OCI-LY3 (cell line): ENCODE data around the gene YWHAQ.

Experiments
- EZH2phosphoT487 ChIP-seq: fragments of 200-600 bp; shearing (Covaris generic); IDR thresholded peaks from 2 replicates; pipeline ENCODE4 v1.6.1; 2018; ENCODE audit warnings: antibody characterized with exemption, mixed run types, low read depth
- TF ChIP-seq, protein P1 (sequence below): fragments of 200-600, 300-600 bp; sonication (generic); IDR thresholded peaks from 2 replicates; pipeline ENCODE4 v1.5.1; 2014; ENCODE audit warnings: antibody characterized with exemption, low read length, low read depth

DNA sequence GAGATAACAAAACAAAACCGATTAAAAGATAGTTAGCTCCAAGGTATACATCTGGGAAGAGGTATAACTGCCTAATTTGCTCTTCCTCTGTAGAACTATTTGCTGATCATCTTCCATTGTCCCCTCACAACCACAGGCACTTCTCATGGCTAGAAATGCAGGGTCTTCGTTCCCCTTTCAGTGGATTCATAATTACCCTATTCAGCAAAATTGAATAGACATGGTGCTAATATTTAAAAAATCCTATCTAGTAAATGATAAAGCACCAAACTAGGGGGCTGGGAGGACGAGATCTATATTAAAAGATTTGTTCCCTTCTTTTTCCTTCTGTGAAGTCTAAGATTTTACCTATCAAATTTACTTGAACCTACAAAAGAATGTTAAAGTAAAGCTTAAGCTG is 44.3 kb downstream of the YWHAQ start:
- TF ChIP-seq, protein P1, sequence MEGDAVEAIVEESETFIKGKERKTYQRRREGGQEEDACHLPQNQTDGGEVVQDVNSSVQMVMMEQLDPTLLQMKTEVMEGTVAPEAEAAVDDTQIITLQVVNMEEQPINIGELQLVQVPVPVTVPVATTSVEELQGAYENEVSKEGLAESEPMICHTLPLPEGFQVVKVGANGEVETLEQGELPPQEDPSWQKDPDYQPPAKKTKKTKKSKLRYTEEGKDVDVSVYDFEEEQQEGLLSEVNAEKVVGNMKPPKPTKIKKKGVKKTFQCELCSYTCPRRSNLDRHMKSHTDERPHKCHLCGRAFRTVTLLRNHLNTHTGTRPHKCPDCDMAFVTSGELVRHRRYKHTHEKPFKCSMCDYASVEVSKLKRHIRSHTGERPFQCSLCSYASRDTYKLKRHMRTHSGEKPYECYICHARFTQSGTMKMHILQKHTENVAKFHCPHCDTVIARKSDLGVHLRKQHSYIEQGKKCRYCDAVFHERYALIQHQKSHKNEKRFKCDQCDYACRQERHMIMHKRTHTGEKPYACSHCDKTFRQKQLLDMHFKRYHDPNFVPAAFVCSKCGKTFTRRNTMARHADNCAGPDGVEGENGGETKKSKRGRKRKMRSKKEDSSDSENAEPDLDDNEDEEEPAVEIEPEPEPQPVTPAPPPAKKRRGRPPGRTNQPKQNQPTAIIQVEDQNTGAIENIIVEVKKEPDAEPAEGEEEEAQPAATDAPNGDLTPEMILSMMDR: no peak
- no peak for TF ChIP-seq EZH2phosphoT487
